ENCODE data around the gene ARL16.

Gene ARL16

GRCh38 chr17:81656835-81657234 is 26.8 kb downstream of the ARL16 start:
- TF ChIP-seq CTCF (IDR thresholded peaks at IDR 0.05; ENCODE audit: borderline replicate concordance, control extremely low read depth, extremely low read depth, insufficient read depth, missing control alignments) = no peak
- DNase-seq (ENCODE audit: low spot score) = no peak
- in situ Hi-C loops (cut with MboI; ENCODE audit: low sequenced_read_pairs, unreplicated experiment) = no loop called here

GRCh38 chr17:81656118-81656743 is 27.4 kb downstream of the ARL16 start, which contains the start of gene PDE6G:
PDE6G (minus strand) TSS chr17:81656542; CDS start chr17:81653305, 3,237 bp downstream.
- no peak for TF ChIP-seq CTCF (IDR thresholded peaks at IDR 0.05; ENCODE audit: borderline replicate concordance, control extremely low read depth, extremely low read depth, insufficient read depth, missing control alignments)
- DNase-seq (ENCODE audit: low spot score) = no peak
- in situ Hi-C loops (cut with MboI; ENCODE audit: low sequenced_read_pairs, unreplicated experiment) = no loop called here

- in situ Hi-C loops (cut with MboI; ENCODE audit: low sequenced_read_pairs, unreplicated experiment) = no loop called here
- no peak for TF ChIP-seq CTCF (IDR thresholded peaks at IDR 0.05; ENCODE audit: borderline replicate concordance, control extremely low read depth, extremely low read depth, insufficient read depth, missing control alignments)
- no peak for DNase-seq (ENCODE audit: low spot score)
Measured at GRCh38 chr17:81655378-81656117, 28.0 kb downstream of the ARL16 start.

GRCh38 chr17:81652906-81653771 is 30.5 kb downstream of the ARL16 start:
- TF ChIP-seq CTCF (IDR thresholded peaks at IDR 0.05; ENCODE audit: borderline replicate concordance, control extremely low read depth, extremely low read depth, insufficient read depth, missing control alignments) = no peak
- DNase-seq (ENCODE audit: low spot score) = peak; percentile 84
- in situ Hi-C loops (cut with MboI; ENCODE audit: low sequenced_read_pairs, unreplicated experiment) = no loop called here

GRCh38 chr17:81651692-81652091 is 31.9 kb downstream of the ARL16 start:
- TF ChIP-seq CTCF (IDR thresholded peaks at IDR 0.05; ENCODE audit: borderline replicate concordance, control extremely low read depth, extremely low read depth, insufficient read depth, missing control alignments) = no peak
- in situ Hi-C loops (cut with MboI; ENCODE audit: low sequenced_read_pairs, unreplicated experiment) = no loop called here
- DNase-seq (ENCODE audit: low spot score) = no peak

GRCh38 chr17:81650951-81651350 is 32.6 kb downstream of the ARL16 start:
- in situ Hi-C loops (cut with MboI; ENCODE audit: low sequenced_read_pairs, unreplicated experiment) = no loop called here
- no peak for DNase-seq (ENCODE audit: low spot score)
- no peak for TF ChIP-seq CTCF (IDR thresholded peaks at IDR 0.05; ENCODE audit: borderline replicate concordance, control extremely low read depth, extremely low read depth, insufficient read depth, missing control alignments)

Data from GM13976 (cell line).